Activated naive CD4-positive, alpha-beta T cell treated with anti-CD3 and anti-CD28 coated beads, Interleukin-2, amount 50 U/mL, for 72 hours (primary cell): ENCODE data around the gene DPH2. TPM values are rescaled to one million over a fixed set of nuclear protein-coding genes. Genes with fewer than 3 reads are reported as not detected.

Experiments used
- ATAC-seq, 2 donors: fragments of 150-1000 bp; cut with Tn5 transposase; 2 replicates each; pipeline ENCODE4 v1.10.0; 2021; ENCODE audit warnings: mild to moderate bottlenecking in 2 of 2, moderate library complexity in 2 of 2
- DNase-seq, 2 donors: peaks; one replicate each; pipeline ENCODE4 v3.0.0; 2021 to 2022; ENCODE audit warnings: low spot score in 2 of 2
- H3K27ac Mint-ChIP-seq, 2 donors: one replicate each; pipeline ENCODE4 v1.8.0; 2022; ENCODE audit warnings: mild to moderate bottlenecking in 2 of 2, mixed read lengths in 2 of 2
- H3K36me3 Mint-ChIP-seq, 2 donors: one replicate each; pipeline ENCODE4 v1.8.0; 2022; ENCODE audit warnings: mixed read lengths in 2 of 2
- H3K9me3 Mint-ChIP-seq, 2 donors: one replicate each; pipeline ENCODE4 v1.8.0; 2022; ENCODE audit warnings: mixed read lengths in 2 of 2
- total RNA-seq, 2 donors: library from RNA; stranded (reverse); gene quantifications; one replicate each; pipeline ENCODE4 v1.2.3, GENCODE V29; 2022

DPH2 gene, protein sequence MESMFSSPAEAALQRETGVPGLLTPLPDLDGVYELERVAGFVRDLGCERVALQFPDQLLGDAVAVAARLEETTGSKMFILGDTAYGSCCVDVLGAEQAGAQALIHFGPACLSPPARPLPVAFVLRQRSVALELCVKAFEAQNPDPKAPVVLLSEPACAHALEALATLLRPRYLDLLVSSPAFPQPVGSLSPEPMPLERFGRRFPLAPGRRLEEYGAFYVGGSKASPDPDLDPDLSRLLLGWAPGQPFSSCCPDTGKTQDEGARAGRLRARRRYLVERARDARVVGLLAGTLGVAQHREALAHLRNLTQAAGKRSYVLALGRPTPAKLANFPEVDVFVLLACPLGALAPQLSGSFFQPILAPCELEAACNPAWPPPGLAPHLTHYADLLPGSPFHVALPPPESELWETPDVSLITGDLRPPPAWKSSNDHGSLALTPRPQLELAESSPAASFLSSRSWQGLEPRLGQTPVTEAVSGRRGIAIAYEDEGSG
- 10 to 100 TPM; 30.8 to 31.1 TPM for total RNA-seq

DNA sequence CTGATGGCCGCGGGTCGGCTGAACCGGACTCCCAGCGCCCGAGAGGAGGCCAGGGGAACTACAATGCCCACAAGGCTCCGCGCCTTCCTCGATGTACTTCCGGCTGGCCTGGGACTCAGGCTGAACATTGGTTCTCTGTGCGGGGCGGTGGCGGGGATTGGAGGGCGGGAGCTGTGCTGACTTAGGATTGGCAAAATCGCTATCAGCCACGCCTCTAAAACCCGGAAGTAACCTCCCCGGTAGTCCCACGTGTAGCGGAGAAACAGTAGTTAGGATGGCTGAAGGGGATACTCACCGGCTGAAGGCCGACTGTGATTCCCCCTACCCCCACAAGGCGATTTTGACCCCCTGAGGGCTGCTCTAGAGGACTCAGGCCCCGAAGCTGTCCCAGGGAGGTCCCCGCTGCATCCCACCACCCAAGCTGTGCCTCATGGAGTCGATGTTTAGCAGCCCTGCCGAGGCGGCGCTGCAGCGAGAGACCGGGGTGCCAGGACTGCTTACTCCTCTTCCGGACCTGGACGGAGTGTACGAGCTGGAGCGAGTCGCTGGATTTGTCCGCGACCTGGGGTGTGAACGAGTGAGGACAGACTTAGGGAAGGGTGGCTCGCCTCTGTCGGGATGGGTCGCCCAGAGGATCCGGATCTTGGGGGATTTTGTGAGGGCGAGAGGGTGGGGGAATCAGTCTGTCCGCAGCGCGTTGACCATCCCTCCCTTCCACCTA is at the start of gene DPH2:
TSS of gene DPH2 (plus strand) at position 265 of the 721 bp plus-strand sequence. CDS start at position 431, 166 bp downstream.
- Mint-ChIP-seq H3K27ac (peak within 1 kb of the TSS; percentile 88 to 91), H3K9me3 (no peaks in the 10 kb centered on the region), H3K36me3 (peaks cover 6 to 16% of the 10 kb centered on the region in 2 donors)
- ATAC-seq (peak; percentile 91 to 95), DNase-seq (peak; percentile 88 to 92)

DNA sequence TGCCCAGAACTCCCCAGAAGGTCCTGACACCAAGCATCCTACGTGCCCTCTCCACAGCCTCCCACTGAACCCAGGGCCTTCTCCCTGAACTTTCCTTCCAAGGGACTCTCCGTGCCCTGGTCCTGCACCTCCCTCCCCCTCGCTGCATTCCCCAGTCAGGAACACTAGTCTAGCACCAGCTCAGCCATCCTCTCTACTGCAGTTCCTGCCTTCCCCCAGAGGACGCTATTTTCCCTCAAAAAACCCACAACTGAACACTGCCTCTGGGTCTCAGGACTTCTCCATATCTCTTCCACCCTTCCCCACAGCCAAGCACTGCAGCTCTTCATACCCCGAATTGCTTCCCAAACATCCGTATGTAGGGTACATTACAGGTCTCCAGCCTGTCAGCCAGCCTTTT is 48.8 kb upstream of the DPH2 start:
- H3K27ac Mint-ChIP-seq, result no peak overlapping the region
- H3K36me3 Mint-ChIP-seq, result no peaks in the 10 kb centered on the region
- DNase-seq (no peak), ATAC-seq (no peak)
- no peaks in the 10 kb centered on the region for H3K9me3 Mint-ChIP-seq

DNA sequence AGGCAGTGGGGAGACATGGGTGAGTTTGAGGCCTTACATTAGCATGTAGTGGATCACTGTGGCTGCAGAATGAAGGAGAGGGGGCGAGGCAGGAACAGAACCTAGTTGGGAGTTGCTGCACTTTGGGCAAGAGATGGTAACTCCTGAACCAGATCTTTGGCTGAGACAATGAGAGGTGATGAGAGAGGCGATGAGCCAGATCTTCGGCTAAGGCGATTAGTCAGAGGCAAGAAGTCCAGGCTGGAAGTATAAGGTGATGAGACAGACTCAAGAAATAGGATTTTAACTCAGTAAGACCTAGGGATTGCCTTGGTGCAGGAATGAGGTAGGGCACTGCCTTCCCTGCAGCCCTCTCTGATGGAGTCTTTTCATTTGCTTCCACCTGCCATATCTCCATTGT is 45.3 kb upstream of the DPH2 start:
- DNase-seq (no peak), ATAC-seq (no peak)
- no peaks in the 10 kb centered on the region for H3K36me3 Mint-ChIP-seq
- no peaks in the 10 kb centered on the region for H3K9me3 Mint-ChIP-seq
- no peak overlapping the region for H3K27ac Mint-ChIP-seq

DNA sequence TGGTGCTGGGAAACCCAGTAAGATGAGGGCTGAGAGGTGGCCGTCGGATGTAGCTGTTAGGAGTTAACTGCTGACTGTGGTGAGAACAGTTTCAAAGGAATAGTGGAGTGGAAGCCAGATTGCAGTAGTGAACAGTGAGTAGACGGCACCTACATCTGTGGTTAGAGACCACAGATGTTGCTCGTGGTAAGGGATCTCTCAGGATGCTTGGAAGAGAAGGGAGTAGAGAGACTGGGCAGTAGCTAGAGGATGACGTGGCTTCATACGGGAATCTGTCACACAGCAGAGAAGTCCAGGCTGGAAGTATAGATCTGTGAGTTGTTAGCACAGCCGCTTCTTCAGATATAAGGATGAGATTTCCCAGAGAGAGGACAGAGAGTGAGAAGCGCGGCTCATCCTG is 44.0 kb upstream of the DPH2 start:
- ATAC-seq (no peak), DNase-seq (no peak)
- Mint-ChIP-seq H3K27ac (no peak overlapping the region), H3K9me3 (no peaks in the 10 kb centered on the region), H3K36me3 (no peaks in the 10 kb centered on the region)

DNA sequence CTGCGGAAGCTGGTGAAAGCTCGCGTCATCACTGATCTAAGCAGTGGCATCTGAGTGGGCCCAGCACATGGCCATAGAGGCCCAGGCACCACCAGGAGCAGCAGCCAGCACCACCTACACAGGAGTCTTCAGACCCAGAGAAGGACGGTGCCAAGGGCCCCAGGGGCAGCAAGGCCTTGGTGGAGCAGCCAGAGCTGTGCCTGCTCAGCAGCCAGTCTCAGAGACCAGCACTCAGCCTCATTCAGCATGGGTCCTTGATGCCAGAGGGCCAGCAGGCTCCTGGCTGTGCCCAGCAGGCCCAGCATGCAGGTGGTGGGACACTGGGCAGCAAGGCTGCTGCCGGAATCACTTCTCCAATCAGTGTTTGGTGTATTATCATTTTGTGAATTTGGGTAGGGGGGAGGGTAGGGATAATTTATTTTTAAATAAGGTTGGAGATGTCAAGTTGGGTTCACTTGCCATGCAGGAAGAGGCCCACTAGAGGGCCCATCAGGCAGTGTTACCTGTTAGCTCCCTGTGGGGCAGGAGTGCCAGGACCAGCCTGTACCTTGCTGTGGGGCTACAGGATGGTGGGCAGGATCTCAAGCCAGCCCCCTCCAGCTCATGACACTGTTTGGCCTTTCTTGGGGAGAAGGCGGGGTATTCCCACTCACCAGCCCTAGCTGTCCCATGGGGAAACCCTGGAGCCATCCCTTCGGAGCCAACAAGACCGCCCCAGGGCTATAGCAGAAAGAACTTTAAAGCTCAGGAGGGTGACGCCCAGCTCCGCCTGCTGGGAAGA is 39.5 kb upstream of the DPH2 start:
- DNase-seq (no peak), ATAC-seq (peak in 1 of 2 donors; percentile 39)
- Mint-ChIP-seq H3K27ac (no peak overlapping the region), H3K9me3 (no peaks in the 10 kb centered on the region), H3K36me3 (no peaks in the 10 kb centered on the region)

DNA sequence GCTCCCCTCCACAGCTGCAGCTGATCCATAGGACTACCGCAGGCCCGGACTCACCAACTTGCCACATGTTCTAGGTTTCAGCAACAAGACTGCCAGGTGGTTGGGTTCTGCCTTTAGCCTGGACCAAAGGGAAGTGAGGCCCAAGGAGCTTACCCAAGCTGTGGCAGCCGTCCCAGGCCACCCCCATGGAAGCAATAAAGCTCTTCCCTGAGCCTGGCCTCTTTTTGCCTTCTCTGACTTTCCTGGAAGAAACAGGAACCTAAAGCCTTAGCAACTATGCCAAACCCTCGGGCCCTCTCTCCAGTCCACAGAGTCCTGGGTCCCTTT is 38.9 kb upstream of the DPH2 start:
- no peak for DNase-seq

DNA sequence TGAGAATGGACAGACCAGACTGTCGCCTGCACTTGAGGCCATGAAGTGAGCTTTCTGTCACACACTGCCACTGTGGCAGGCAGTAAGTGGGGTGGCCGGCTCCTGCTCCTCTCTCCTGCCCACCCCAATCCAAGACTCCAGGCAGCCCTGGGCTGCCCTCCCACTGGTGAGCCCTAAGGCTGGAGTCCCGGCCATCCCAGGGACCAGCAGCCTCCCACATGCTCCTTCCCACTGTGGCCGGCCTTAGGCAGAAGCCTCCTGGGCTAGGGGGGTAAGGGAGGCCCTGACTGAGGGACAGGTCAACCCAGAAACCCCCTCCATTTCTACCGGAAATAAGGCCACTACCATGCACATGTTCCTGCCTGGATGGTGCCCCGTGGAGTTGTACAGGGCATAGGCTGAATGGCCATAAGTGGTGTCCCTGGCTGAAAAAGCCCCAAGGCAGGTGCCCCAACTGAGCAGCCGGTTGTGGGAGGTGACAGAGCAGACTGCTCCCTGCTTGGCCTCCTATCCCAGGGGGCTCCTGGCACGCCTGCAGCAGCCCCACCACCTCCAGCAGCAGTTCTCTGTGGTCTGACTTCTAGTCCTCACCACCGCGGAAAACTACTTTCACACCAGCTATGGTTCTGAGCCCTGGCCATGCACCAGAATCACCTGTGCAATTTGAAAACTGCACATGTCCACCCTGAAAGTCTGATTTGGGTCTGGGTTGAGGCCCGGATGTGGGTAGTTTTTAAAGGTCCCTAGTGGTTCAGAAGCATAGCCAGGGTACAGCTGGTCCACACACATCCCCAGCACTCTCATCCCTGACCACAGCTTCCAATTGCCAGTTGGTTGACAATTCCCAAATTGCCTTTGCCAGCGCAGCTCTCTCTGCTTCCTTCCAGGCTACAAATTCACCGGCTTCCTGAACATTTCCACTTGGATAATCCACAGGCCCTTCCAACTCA is 37.8 kb upstream of the DPH2 start:
- Mint-ChIP-seq H3K9me3 (no peaks in the 10 kb centered on the region), H3K36me3 (no peaks in the 10 kb centered on the region), H3K27ac (no peak overlapping the region)
- DNase-seq (no peak), ATAC-seq (no peak)

More for the DNA sequence above, 38.9 kb upstream of the DPH2 start:
- no peaks in the 10 kb centered on the region for H3K36me3 Mint-ChIP-seq
- H3K9me3 Mint-ChIP-seq, result no peaks in the 10 kb centered on the region
- ATAC-seq, result no peak
- no peak overlapping the region for H3K27ac Mint-ChIP-seq

DNA sequence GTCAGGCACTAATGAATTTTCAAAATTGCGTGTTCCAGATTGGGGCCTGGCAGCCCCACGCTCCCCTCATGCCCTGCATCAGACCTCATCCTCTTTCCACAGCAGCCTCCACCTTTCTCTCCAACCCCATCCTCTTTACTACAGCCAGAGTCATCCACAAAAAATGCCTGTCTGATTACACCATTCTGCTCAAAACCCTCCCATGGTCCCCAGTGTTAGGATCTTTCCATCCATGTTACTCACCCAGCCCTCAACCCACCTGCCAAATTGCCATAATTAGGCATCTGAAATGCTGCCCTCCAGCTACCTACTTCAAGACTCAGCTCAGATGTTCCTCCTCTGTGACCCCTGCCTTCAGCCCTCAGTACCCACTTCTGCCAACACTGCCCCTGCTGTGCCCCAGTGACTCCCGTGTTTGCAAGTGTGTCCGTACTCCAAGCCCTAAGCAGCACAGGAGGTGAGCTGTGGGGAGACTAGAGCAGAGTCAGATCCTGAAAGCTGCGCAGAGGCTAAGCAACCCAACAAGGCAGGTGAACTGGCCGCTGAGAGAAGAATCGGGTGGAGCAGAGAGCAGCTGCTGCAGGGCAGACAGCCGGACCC is 36.9 kb upstream of the DPH2 start:
- Mint-ChIP-seq H3K27ac (no peak overlapping the region), H3K9me3 (no peaks in the 10 kb centered on the region), H3K36me3 (no peaks in the 10 kb centered on the region)
- ATAC-seq (no peak), DNase-seq (no peak)

DNA sequence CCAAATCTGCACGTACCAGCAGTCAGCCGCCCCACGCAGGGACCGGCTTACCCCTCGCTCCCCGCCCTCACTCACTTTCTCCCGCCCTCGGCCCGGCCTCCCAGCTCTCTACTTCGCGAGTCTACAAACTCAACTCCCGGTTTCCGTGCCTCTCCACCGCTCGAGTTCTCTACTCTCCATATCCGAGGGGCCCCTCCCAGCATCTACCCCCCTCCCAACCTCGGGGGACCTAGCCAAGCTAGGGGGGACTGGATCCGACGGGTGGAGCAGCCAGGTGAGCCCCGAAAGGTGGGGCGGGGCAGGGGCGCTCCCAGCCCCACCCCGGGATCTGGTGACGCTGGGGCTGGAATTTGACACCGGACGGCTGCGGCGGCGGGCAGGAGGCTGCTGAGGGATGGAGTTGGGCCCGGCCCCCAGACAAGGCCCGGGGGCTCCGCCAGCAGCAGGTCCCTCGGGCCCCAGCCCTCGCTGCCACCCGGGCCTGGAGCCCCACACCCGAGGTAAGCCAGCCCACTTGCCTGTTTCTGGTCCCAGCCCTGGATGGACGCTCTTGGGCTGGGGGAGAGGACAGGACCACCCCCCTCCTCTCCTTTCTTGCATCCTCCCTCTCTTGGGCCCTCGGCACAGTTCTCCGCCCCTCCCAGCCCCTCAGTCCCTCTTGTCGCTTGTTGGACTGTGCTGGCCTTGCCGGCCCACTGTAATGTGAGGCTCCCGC is 36.3 kb upstream of the DPH2 start, which contains the start of gene ARTN:
TSS of gene ARTN (plus strand) at position 416 of the 715 bp plus-strand sequence. CDS start 1,856 bp downstream, outside the sequence.
- no peaks in the 10 kb centered on the region for H3K9me3 Mint-ChIP-seq
- peak within 1 kb of the TSS in 1 of 2 donors; percentile 81 for H3K27ac Mint-ChIP-seq
- no peaks in the 10 kb centered on the region for H3K36me3 Mint-ChIP-seq
- ATAC-seq (no peak), DNase-seq (no peak)

DNA sequence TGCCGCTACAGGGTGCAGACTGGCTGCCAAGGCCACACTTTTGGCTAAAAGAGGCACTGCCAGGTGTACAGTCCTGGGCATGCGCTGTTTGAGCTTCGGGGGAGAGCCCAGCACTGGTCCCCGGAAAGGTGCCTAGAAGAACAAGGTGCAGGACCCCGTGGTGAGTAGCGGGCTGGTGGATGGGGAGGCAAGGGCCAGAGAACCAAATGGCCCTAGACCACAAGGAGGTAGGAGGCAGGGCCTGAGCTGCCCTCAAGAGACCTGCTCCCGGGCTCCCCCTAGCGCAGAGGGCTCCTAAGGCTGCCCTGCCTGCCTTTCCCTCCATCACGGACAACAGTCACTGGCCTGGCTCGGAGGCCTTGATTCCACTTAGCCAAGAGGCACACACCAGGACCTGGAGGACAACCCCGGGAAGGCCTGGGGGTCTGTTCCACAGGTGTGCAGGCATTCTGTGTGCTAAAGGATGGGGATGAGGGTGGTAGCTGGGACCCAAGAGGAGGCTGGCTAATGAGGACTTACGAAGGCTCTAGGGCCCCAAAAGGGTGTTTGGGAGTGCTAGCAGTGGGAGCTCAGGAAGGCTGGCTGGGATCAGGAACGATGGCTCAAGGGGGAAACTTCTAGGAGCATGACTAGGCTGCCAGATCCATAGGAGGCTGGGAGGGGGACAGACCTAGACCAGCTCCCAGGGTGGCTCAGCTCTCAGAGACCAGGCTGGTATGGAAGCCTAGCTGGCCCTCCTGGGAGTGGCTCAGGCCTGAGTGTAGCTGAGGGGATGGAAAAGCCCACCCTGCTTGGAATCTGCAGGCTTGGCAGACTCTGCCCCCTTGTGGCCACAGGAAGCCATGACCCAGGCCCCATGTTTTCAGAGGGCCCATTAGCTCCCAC is 35.5 kb upstream of the DPH2 start:
- DNase-seq, result peak in 1 of 2 donors; percentile 78
- Mint-ChIP-seq H3K27ac (no peak overlapping the region), H3K36me3 (no peaks in the 10 kb centered on the region), H3K9me3 (no peaks in the 10 kb centered on the region)
- ATAC-seq, result peak; percentile 67 to 68

DNA sequence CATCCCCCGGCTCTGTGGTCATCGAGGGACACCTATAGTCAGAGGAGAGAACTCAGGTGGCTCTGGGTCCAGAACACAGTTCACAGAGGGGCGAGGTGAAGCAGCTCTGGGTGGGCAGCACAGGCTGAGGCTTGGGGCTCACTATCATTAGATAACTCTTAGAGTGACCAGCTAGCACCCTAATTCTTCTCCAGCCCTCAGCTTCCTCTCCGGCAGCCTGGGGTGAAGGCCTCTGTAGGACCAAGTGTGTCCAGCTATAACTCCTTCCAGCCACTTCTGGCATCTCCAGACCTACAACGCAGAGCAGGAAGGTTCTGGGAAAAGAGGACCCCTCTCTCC is 34.9 kb upstream of the DPH2 start:
- H3K27ac Mint-ChIP-seq, result no peak overlapping the region
- DNase-seq, result no peak
- H3K9me3 Mint-ChIP-seq, result no peaks in the 10 kb centered on the region
- H3K36me3 Mint-ChIP-seq, result no peaks in the 10 kb centered on the region
- ATAC-seq, result no peak

DNA sequence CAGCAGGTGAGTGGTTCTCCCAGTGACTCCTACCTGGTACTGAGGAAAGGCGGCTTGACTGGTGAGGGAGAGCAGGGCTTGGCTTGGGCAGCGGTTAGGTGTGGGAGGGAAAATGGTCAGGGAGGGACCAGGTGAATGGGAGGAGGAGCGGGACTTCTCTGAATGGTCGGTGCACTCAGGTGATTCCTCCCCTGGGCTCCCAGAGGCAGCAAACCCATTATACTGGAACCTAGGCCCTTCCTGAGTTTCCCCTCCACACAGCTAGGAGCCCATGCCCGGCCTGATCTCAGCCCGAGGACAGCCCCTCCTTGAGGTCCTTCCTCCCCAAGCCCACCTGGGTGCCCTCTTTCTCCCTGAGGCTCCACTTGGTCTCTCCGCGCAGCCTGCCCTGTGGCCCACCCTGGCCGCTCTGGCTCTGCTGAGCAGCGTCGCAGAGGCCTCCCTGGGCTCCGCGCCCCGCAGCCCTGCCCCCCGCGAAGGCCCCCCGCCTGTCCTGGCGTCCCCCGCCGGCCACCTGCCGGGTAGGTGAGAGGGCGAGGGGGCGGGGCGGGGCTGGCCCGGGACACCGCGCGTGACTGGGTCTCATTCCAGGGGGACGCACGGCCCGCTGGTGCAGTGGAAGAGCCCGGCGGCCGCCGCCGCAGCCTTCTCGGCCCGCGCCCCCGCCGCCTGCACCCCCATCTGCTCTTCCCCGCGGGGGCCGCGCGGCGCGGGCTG is 33.9 kb upstream of the DPH2 start:
- no peaks in the 10 kb centered on the region for H3K36me3 Mint-ChIP-seq
- H3K9me3 Mint-ChIP-seq, result no peaks in the 10 kb centered on the region
- no peak overlapping the region for H3K27ac Mint-ChIP-seq
- ATAC-seq (no peak), DNase-seq (no peak)

DNA sequence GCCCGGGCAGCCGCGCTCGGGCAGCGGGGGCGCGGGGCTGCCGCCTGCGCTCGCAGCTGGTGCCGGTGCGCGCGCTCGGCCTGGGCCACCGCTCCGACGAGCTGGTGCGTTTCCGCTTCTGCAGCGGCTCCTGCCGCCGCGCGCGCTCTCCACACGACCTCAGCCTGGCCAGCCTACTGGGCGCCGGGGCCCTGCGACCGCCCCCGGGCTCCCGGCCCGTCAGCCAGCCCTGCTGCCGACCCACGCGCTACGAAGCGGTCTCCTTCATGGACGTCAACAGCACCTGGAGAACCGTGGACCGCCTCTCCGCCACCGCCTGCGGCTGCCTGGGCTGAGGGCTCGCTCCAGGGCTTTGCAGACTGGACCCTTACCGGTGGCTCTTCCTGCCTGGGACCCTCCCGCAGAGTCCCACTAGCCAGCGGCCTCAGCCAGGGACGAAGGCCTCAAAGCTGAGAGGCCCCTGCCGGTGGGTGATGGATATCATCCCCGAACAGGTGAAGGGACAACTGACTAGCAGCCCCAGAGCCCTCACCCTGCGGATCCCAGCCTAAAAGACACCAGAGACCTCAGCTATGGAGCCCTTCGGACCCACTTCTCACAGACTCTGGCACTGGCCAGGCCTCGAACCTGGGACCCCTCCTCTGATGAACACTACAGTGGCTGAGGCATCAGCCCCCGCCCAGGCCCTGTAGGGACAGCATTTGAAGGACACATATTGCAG is 33.2 kb upstream of the DPH2 start:
- Mint-ChIP-seq H3K9me3 (no peaks in the 10 kb centered on the region), H3K36me3 (no peaks in the 10 kb centered on the region), H3K27ac (no peak overlapping the region)
- ATAC-seq (peak in 1 of 2 donors; percentile 36), DNase-seq (no peak)
